ENCODE data around the gene NPPC.
"Not testable (repeated sequence)": the region's sequence is repeated elsewhere in the genome, so short reads cannot be mapped to it uniquely, and the experiment has no call there.

- not testable (repeated sequence) for TF ChIP-seq EZH2 (IDR thresholded peaks at IDR 0.05; ENCODE audit: insufficient read depth, poor library complexity, severe bottlenecking); EZH2phosphoT487 (IDR thresholded peaks at IDR 0.05; ENCODE audit: insufficient read depth, low read depth)
Measured at GRCh38 chr2:231880371-231880770, 45.8 kb downstream of the NPPC start.

Measured in GM23248 (cell line).